Measurements from ENCODE around the gene UNC5A.

- no peak for TF ChIP-seq CTCF (IDR thresholded peaks at IDR 0.05)
- no peak for TF ChIP-seq POLR2A (IDR thresholded peaks at IDR 0.05)
These were observed 35.0 kb downstream of the UNC5A start for GRCh38 chr5:176845392-176845713.
